A673 (cell line): ENCODE results near the gene GPLD1. TPM values are rescaled to one million over a fixed set of nuclear protein-coding genes. Genes with fewer than 3 reads are reported as not detected.

Source experiments
- BruUV-seq: library from RNA; stranded (reverse); fragments of 400-500 nt; replicated peaks from 2 replicates; lab custom pipeline; 2021; lab: Mats Ljungman, UMichigan
- CTCF ChIA-PET: fragments of 300-600 bp; sonication (Branson Sonifier 250); formaldehyde crosslinking; loops from one replicate; lab custom pipeline; 2022; ENCODE audit warnings: antibody characterized with exemption; lab: Charles Lee
- POLR2A ChIA-PET: fragments of 300-600 bp; sonication (Branson Sonifier 250); formaldehyde crosslinking; loops from one replicate; lab custom pipeline; 2022; ENCODE audit warnings: antibody characterized with exemption; ENCODE audit not compliant: low non-redundant PET; lab: Charles Lee
- DNase-seq: peaks from one replicate; pipeline ENCODE4 v3.0.0-alpha.2; 2015; ENCODE audit warnings: low spot score
- H3K27ac ChIP-seq: fragments of 200-600 bp; sonication (generic); 2 replicates; pipeline ENCODE4 v1.5.1; 2016; ENCODE audit warnings: mixed run types, low read depth, mild to moderate bottlenecking, mixed read lengths, antibody characterized with exemption, low read length; ENCODE audit not compliant: poor library complexity, severe bottlenecking
- H3K27me3 ChIP-seq: fragments of 200-600 bp; sonication (generic); replicated peaks from 2 replicates; pipeline ENCODE4 v1.6.1; 2017; ENCODE audit warnings: mixed run types, low read depth, mild to moderate bottlenecking, mixed read lengths, antibody characterized with exemption, low read length; ENCODE audit not compliant: insufficient read depth, poor library complexity
- H3K36me3 ChIP-seq: fragments of 200-600 bp; sonication (generic); 2 replicates; pipeline ENCODE4 v1.6.1; 2016; ENCODE audit warnings: mixed run types, mild to moderate bottlenecking, mixed read lengths, antibody characterized with exemption, low read length; ENCODE audit not compliant: insufficient read depth, poor library complexity, severe bottlenecking
- H3K4me1 ChIP-seq: fragments of 200-600 bp; sonication (generic); 2 replicates; pipeline ENCODE4 v1.6.1; 2017; ENCODE audit warnings: mixed run types, mild to moderate bottlenecking, mixed read lengths, antibody characterized with exemption, low read length; ENCODE audit not compliant: insufficient read depth, poor library complexity, severe bottlenecking
- H3K4me3 ChIP-seq: fragments of 200-600 bp; sonication (generic); 2 replicates; pipeline ENCODE4 v1.5.1; 2016; ENCODE audit warnings: low read depth, mixed run types, mild to moderate bottlenecking, mixed read lengths, low read length; ENCODE audit not compliant: poor library complexity, severe bottlenecking
- H3K9me3 ChIP-seq: fragments of 200-600 bp; sonication (generic); 2 replicates; pipeline ENCODE4 v1.6.1; 2016; ENCODE audit warnings: mixed run types, low read depth, mild to moderate bottlenecking, mixed read lengths, antibody characterized with exemption, low read length; ENCODE audit not compliant: poor library complexity, severe bottlenecking
- EZH2 ChIP-seq: fragments of 200-600 bp; sonication (generic); IDR thresholded peaks from 2 replicates; pipeline ENCODE4 v1.6.1; 2017; ENCODE audit warnings: borderline replicate concordance, low read depth, mild to moderate bottlenecking, mixed read lengths, antibody characterized with exemption, low read length; ENCODE audit not compliant: poor library complexity, severe bottlenecking
- intact Hi-C: fragments of 100-400 bp; cut with micrococcal nuclease; formaldehyde crosslinking; loops from one replicate; pipeline ENCODE4 v1.10.0; 2022; ENCODE audit not compliant: unreplicated experiment
- total RNA-seq: library from RNA; stranded (reverse); gene quantifications from 2 replicates; pipeline ENCODE4 v1.2.3, GENCODE V29; 2021
- TF ChIP-seq, protein P1 (sequence below): fragments of 300-800, 200-600 bp; sonication (generic); conservative IDR thresholded peaks from 2 replicates; pipeline ENCODE4 v1.5.1; 2017; ENCODE audit warnings: low read depth, mild to moderate bottlenecking, antibody characterized with exemption, low read length, moderate library complexity, mixed read lengths

Gene GPLD1
- total RNA-seq, 1 experiment from 2014 or later = 1.1 TPM

DNA sequence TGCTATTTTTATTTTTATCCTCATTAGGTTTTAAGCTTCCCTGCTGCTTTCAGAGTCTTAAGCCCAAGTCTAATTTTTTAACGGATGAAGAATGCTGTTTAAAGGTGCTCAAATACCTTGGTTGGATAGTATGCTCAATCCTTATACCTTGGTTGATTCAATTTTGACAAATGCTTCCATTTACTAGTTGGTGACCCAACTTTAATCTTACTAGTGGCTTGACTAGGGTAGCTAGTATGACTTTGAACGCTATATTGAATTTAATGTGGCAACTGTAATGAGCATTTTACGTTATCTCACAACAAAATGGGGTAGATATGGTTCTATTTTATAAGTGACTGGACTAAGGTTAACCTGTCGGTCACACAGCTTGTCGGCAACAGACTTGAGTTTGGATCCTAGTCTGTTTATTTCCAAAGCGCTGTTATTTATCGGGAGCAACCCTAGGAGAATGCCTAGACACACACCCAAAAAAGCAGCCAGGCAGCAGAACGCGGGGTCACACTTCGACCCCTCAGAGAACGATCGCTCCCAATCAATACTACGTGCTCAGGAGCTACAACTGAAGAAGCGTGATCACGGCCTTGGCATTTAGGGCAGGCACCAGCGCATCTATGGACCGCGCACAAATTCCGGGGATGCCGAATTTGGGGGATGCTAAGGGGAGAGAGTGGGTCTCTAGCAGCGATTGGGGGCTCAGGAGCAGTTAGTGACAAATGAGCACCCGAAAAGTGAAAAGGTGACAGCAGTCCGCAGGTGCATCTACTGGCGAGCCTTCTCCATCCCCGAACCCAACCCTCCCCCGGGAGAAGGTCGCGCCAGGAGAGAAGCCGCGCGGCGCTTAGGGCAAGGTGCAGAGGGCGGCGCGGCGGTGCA, 4.8 kb upstream of the GPLD1 start:
- Histone ChIP-seq H3K4me1 (peaks cover 3% of the 10 kb centered on the region), H3K9me3 (no peaks in the 10 kb centered on the region), H3K36me3 (no peaks in the 10 kb centered on the region), H3K4me3 (peak overlapping the region; percentile 67), H3K27ac (peak overlapping the region; percentile 41), H3K27me3 (no peaks in the 10 kb centered on the region)
- POLR2A ChIA-PET = interaction anchor here (0.5 kb wide), 1 partner anchor 19 kb away, joined by 5 read pairs; no protein-coding TSS in a partner anchor
- CTCF ChIA-PET = interaction anchor here (0.6 to 1.0 kb wide), 3 partner anchors 27 to 62 kb away, joined by 3 to 6 read pairs (median 4); no protein-coding TSS in a partner anchor
- intact Hi-C loops = no loop called here
- TF ChIP-seq, protein P1, sequence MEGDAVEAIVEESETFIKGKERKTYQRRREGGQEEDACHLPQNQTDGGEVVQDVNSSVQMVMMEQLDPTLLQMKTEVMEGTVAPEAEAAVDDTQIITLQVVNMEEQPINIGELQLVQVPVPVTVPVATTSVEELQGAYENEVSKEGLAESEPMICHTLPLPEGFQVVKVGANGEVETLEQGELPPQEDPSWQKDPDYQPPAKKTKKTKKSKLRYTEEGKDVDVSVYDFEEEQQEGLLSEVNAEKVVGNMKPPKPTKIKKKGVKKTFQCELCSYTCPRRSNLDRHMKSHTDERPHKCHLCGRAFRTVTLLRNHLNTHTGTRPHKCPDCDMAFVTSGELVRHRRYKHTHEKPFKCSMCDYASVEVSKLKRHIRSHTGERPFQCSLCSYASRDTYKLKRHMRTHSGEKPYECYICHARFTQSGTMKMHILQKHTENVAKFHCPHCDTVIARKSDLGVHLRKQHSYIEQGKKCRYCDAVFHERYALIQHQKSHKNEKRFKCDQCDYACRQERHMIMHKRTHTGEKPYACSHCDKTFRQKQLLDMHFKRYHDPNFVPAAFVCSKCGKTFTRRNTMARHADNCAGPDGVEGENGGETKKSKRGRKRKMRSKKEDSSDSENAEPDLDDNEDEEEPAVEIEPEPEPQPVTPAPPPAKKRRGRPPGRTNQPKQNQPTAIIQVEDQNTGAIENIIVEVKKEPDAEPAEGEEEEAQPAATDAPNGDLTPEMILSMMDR = no peak; the same call in 1 of the 2 replicates
- TF ChIP-seq EZH2 = no peak
- no TSS peak for BruUV-seq
- DNase-seq = no peak

DNA sequence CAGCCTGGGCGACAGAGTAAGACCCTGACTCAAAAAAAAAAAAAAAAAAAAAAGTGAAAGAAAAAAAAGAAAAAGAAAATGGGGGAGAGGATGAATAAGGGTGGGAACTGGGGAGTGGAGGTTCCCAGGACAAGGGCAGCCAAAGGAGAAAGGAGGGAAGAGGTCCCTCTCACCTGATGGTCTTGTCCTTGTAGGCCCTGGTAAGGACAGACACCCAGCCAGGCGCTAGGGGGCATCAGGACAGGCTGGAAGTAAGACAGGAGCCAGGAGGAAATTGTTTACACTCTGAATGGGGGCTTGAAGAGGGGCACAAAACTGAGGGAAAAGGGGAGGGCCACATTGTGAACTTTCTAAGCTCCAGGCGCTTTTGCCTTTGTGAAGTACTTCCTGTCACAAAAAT, 3.1 kb upstream of the GPLD1 start:
- POLR2A ChIA-PET = no interaction called here
- Histone ChIP-seq H3K27me3 (no peaks in the 10 kb centered on the region), H3K36me3 (no peaks in the 10 kb centered on the region), H3K9me3 (no peaks in the 10 kb centered on the region), H3K27ac (no peak overlapping the region), H3K4me3 (no peak overlapping the region), H3K4me1 (peaks cover 3% of the 10 kb centered on the region)
- DNase-seq = peak; percentile 30
- BruUV-seq = no TSS peak
- TF ChIP-seq, protein P1 = peak; percentile 51
- no peak for TF ChIP-seq EZH2
- intact Hi-C loops = no loop called here
- CTCF ChIA-PET = interaction anchor here (0.6 kb wide), 1 partner anchor 12 kb away, joined by 9 read pairs; no protein-coding TSS in a partner anchor

DNA sequence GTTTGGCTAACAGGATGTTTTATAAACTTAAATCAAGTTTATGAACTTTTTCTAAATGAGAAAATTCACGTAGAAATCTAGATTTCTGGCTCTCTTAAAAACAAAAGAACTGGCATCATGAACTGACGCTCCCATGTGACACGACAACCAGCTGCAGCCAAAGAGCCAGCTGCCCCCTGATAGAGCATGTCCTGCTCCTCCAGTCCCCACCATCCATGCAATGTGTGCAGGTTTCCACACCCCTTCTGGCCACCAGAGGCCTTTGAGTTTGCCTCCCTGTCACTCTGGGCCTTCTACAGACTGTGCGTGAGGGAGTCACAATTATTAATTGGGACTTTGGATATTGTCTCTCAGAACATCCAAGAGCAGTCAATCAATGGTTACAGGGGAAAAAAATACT, 1.6 kb upstream of the GPLD1 start:
- no peaks in the 10 kb centered on the region for H3K36me3 ChIP-seq
- intact Hi-C loops = no loop called here
- H3K27me3 ChIP-seq = no peaks in the 10 kb centered on the region
- H3K4me1 ChIP-seq = peaks cover 3% of the 10 kb centered on the region
- TF ChIP-seq, protein P1 = no peak
- no peak for TF ChIP-seq EZH2
- no peak for DNase-seq
- ChIA-PET CTCF (interaction anchor here (0.7 kb wide), 1 partner anchor 46 kb away, joined by 3 read pairs; no protein-coding TSS in a partner anchor), POLR2A (no interaction called here)
- no peaks in the 10 kb centered on the region for H3K9me3 ChIP-seq
- no TSS peak for BruUV-seq
- H3K4me3 ChIP-seq = no peak overlapping the region
- no peak overlapping the region for H3K27ac ChIP-seq
